NB4 (cell line): ENCODE data around the gene MSN.

Experiments used
- CTCF ChIP-seq: IDR thresholded peaks from one replicate; pipeline ENCODE4 v1.5.1; 2012; ENCODE audit warnings: low read depth, low read length
- MYC ChIP-seq: IDR thresholded peaks from 2 replicates; pipeline ENCODE4 v1.6.1; 2011; ENCODE audit warnings: low read depth, low read length
- POLR2A ChIP-seq: IDR thresholded peaks from 2 replicates; pipeline ENCODE4 v1.6.1; 2011; ENCODE audit warnings: mild to moderate bottlenecking; ENCODE audit not compliant: insufficient read length; ENCODE audit errors: extremely low read depth

GRCh38 chrX:65745427-65745826 is 78.0 kb downstream of the MSN start:
- TF ChIP-seq POLR2A: no peak
- no peak for TF ChIP-seq CTCF
- TF ChIP-seq MYC: no peak
